22Rv1 (cell line): Measurements from ENCODE around the gene INTS6.

Experiments used
- CTCF ChIP-seq: fragments of 450-650 bp; IDR thresholded peaks from 2 replicates; pipeline ENCODE4 v1.5.1; 2017; ENCODE audit warnings: mild to moderate bottlenecking
- ZFX ChIP-seq: fragments of 450-650 bp; IDR thresholded peaks from 2 replicates; pipeline ENCODE4 v1.6.1; 2017; ENCODE audit warnings: antibody characterized with exemption, borderline replicate concordance

DNA sequence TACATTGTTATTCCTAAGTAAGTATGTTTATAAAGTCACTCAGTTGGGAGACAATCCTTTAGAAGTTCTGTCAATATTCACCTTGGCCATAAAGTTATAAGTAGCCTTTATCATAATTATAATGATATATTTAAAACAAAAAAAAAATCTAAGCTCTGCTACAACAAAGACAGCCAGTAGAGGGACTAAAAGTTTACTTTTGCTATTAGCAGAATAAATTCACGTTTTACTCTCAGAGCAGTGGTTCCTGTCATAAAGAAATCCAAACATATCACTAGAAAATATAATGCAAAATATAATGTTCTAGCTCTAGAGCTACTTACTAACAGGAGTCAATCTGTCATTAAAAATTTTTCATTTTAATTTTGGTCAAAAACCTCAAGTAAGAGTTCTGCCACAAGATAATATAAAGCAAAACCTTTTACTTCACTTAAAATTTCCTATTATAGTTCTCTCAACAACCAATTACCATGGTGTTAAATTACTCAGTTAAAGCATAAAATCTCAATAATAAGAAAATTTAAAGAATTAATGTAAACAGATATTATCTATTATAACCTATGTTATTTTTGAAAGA is 17.7 kb downstream of the INTS6 start:
- TF ChIP-seq CTCF, result peak; percentile 59
- TF ChIP-seq ZFX, result no peak
